COLO829 (cell line): Measurements from ENCODE around the gene ABCG5.

Experiments
- DNase-seq: peaks from one replicate; pipeline ENCODE4 v3.0.0; 2012; ENCODE audit warnings: low spot score

ABCG5 gene

DNA sequence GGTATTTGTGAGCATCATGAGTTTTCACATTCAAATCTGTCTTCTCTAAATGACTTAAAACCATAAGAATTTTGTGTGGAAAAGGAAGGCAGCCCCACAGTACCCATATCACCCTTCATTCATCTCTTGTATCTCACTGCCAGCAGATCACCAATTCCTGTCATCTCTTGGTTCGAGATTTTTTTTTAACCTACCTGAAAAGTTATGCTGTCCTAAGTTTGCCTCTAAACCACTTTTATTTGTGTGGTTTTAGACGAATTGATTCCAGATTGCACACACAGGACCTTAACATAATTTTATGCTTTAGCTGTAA, 32.0 kb downstream of the ABCG5 start:
- DNase-seq = no peak

DNA sequence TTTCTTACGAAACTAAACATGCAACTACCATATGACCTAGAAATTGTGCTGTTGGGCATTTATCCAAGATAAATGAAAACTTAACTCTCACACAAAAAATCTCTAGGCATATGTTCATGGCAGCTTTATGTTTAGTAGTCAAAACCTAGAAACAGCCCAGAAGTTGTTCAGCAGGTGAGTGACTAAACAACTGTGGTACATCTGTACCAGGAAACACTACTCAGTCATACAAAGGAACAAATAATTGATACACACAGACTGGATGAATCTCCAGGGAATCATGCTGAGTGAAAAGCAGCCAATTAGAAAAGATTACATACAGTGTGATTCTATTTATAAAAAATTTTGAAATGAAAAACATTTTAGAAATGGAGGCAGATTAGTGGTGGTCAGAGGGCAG, 35.5 kb downstream of the ABCG5 start:
- DNase-seq = no peak

DNA sequence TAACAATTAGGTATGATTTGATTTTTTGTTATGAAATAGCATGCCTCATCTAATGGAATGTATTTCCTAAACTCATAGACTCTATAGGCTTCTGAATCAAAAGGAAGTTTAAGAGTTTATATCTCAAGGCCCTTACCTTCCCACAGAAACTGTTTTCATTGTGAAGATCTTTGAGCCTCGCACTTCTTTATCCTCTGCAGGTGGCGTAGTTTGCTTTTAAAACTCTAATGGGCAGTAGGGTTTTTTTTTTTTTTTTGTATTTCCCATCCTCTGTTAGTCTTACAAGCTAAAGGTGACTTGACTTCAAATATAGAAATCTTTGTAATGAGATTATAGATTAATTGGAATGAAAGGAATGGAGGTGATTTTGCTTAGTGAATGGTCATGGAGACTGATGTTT, 36.5 kb downstream of the ABCG5 start:
- DNase-seq = no peak

DNA sequence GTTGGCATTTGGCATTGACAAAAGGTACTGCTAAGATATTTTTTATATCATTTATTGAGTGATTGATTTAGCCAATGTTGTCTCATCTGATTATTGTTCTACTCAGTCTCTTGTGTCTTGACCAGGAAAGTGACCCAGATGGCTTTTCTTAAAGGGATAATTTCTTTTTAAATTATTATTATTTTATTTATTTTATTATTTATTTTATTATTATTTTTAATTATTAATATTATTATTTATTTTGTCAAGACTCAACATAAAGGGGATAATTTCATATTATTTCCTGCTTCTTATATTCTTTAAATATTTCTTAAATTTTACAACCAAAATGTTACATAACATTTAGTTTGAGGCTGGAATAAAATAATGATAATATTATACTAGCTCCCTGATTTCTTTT, 37.7 kb downstream of the ABCG5 start:
- DNase-seq = no peak

DNA sequence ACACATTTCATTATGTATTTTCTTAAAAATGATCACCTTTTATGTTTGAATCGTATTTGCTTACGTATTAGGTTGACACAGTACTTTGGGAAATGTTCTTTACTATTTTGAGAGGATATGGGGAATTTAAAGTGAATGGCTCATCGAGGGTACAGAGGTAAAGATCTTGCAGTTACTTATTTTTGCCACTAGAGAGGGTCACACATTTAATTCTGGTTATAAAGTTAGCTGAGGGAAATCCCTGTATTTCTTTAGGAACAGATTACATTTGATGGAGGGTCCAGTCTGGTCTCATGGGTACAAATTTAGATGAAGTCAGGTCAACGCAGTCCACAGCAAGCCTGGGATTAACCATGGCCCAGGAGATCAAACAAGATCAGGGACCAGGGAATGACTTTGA, 40.3 kb downstream of the ABCG5 start:
- DNase-seq = no peak

DNA sequence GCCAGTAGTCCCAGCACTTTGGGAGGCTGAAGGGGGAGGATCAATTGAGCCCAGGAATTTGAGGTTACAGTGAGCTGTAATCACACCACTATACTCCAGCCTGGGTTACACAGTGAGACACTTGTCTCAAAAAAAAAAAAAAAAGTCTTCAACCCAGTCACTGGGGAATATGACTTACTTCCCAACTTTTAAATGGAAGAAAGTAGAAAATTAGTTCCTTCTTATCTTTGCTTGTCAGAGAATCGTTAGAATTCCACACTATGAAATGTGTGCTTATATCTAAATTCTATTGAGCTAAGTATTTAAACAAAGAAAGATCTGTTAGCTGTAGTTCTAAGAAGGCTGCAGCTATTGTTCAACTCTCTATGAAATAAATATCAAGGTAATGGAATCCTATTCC, 42.4 kb downstream of the ABCG5 start:
- DNase-seq = peak; percentile 75

DNA sequence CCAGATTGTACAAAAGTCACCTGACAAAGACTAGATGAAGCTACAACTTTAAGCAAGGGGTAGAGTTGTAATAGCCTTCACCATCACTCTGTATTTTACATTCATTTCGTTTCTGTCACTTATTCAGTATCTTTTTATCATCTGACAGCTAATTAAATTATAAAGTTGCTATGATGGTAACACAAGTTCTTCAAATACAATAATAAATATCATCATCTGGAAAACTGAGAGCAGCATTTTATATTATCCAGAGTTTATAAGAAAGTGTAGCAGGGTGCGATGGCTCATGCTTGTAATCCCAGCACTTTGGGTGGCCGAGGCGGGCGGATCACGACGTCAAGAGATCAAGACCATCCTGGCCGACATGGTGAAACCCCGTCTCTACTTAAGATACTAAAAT, 43.7 kb downstream of the ABCG5 start:
- no peak for DNase-seq

DNA sequence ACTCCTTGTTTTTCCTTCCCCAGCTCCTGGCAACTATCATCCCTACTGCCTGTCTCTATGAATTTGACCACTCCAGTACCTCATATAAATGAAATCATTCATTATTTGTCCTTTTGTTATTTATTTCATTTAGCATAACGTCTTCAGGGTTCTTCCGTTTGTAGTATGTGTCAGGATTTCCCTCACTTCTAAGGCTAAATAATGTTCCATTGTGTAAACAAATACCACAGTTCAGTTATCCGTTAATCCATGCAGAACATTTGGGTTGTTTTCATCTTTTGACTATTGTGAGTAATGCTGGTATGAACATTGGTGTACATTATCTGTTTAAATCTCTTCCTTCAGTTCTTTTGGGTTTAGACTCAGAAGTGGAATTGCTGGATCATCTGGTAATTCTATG, 46.0 kb downstream of the ABCG5 start:
- peak; percentile 73 for DNase-seq

DNA sequence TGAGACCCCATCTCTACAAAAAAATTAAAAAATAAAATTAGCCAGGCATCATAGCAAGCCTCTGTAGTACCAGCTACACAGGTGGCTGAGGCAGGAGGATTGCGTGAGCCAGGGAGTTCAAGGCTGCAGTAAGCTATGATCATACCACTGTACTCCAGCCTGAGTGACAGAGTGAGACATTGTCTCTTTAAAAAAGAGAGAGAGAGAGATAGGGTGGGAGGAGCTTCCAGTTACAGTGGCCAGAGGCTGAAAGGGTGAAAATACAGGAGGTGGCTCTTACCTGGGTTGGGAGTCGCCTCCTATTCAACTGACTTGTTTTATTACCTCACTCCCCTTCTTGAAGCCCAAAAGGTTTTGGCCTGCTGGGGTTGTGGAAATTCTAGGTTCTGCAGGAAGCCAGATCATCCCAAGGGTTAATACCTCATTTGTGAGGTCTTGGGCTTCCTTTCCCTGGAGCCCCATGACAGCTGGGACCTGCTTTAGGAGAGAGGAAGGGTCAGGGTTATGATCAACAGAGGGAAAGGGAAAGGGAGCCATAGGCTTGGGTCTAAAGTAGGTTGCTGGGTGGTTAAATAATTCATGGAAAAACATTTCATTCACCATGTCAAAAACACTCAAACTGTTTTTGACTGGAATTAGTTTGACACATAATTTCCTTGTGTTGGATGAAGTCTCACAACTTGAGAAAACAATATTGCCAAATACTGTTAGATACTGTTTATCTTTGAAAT, 47.4 kb downstream of the ABCG5 start:
- no peak for DNase-seq

DNA sequence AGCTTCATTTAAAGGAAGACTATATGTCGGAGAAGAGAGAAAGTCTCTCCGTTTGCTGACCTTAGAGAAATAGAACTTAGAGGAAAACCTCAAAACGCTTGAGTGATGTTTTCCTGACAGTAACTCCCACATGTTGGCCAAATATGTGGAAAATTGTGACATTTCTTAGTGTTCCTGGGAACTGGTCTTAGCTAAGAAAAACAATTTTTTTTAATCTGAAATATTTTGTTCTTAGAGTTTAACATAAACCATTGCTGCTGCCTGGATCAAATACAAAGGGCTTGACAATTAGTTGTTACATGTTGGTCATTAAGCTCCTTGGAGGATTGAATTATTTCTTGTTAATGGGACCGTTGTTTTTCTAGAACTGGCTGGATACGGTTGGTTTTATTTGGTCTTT, 48.5 kb downstream of the ABCG5 start:
- no peak for DNase-seq

DNA sequence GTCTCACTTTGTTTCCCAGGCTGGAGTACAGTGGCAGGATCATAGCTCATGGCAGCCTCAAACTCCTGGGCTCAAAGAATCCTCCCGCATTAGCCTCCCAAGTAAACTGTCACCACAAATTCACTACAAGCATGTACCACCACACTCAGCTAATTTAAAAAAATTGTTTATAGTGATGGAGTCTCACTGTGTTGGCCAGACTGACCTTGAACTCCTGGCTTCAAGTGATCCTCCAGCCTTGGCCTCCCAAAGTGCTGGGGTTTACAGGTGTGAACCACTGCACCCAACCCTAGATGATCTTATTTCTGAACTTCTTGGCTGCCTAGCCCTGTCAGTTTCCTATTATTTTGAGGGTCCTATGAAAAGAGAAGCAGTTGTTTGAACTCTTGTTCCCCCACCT, 50.0 kb downstream of the ABCG5 start:
- DNase-seq = no peak

DNA sequence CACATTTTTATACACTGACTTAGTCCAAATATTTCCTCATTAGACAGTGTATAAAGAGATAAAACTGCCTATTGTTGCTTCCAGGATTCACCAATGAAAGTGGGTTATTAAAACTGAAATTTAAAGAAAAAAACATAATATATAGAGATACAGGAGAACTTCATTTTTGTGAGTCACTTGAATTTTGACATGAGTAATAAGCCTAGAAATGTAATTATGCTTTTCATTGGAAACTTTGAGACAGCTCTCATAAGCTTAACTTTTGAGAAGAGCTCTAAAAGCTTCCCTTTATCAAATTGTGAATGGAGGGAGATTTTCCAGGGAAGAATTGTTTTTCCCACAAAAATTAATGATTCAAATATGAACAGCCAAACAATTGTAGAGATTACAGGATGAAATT, 50.7 kb downstream of the ABCG5 start:
- DNase-seq = no peak

DNA sequence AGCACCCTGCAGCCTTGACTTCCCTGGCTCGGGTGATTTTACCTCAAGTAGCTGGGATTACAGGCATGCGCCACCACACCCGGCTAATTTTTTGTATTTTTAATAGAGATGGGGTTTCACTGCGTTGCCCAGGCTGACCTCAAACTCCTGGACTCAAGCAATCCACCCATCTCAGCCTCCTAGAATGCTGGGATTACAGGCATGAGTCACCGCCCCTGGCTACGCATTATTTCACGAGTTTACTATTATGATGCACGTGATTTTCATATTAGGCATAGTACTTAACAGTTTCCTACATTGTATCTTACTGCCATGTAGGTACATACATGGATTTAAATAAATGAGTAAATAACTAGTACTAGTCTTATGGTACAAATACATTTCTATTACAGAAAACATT, 60.4 kb downstream of the ABCG5 start:
- DNase-seq = no peak

DNA sequence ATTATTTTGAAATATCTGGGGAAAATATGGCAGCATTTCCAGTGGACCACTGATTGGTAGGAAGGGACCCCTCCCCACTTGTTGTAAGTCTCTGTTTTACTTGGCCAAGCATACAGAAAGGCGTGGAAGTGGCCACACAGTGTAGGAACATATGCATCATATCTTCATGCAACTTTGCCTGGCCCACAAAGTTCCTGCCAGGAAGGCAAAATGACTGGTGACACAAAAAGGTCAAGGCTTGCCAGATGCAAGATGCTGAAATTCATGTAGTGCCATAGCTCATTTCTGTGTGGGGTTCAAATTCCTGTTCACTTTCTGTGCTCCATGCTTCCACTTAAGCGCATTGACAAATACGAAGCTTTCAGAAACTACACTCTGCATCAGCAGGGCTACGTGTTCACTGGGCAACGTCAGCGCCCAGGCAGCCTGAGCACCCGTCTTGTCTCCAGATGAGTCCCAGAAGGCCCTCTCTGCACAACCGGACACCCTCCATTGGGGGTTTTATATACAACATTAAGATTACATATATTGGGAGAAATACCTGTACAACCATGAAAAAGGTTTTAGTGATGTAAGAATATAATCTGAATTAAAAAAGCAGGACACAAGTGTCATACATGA, 61.2 kb downstream of the ABCG5 start:
- no peak for DNase-seq

DNA sequence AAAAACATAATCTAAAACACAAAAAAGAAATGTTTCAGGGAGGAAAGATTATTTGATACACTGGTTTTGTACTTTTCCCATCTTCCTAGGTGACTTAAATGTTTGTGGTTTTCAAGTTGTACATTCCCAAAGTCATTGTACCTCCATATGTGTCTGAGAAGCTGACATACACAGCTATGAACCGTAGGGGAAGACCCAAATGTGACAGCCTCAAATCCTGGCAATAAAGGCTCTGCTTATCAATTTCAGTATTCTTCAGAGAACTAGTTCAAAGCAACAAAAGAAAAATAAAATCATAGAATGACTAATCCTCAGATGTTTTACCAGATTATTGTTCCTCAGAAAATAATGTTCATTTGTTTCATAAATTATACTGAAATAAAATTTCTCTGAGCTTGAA, 62.3 kb downstream of the ABCG5 start:
- no peak for DNase-seq

DNA sequence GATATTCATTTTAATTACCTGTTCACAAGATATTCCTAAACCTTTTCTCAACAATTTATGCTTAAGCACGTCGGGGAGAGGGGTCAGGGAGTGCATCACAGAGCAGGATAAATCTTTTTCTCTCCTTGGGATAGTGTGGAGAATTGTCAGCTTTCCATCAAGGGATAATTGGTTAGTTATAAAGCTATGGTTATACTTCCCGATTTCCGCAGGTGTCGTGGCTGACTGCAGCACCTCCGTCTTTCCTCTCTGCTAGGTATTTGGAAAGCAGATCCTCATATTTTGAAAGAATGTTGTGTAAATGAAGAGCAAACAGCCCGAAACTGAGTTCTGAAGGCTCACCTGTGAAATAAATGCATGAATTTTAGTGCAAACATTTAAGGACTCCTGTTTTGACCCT, 64.0 kb downstream of the ABCG5 start:
- no peak for DNase-seq

DNA sequence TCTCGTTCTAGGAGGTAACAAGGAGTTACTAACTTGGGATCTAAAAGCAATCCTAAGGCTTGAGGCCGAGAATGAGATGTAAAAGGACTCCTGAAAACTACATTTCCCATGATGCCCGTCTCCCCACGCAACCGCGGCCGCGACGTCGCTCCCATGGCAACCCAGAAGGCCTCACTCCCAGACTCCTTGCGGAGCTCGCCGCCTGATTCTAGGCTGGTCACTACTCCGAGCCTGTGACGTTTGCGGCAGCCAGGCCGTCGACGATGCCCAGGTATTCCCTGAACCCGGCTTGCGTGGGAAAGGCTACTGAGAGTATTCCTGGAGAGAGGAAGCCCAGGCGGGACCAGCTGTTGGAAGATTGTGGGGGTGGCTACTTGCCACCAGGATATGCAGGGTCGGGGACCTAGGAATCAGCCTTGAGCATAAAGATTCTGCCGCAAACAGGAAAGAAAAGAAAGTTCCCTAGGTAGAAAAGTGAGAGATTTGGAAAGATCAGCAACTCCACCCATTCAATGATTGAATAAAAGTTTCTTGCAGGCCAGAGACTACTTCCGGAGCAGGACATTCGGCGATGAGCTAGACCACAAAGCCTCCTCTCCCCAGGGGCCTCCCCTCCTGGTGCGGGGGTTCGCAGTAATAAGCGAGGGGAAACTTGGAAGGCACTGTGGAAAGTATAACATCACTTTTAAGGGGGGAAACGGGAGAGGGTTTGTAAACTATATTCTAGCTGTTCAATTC, 64.6 kb downstream of the ABCG5 start, which contains the start of gene DYNC2LI1:
Gene DYNC2LI1 (plus strand): TSS at position 164 of the 738 bp plus-strand sequence. CDS start 100 bp downstream, at position 264.
- DNase-seq = peak; percentile 89

DNA sequence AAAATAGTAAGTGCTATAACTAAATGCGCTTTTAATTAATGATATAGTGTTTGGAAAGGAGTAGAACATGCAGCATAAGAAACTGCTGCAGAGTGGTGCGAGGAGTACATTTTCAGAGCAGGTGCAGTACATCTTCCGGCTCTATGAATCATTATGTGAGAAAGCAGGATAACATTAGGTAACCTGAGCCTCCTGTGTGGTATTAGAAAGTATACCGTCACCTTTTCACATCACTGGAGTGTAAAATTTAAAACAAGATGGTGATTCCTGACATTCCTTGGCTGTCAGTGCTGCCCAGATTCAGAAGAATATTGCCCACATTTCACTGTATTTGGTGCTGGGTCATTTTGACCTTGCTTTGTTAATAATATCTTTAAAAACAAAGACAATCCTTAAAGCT, 72.6 kb downstream of the ABCG5 start:
- DNase-seq = no peak

DNA sequence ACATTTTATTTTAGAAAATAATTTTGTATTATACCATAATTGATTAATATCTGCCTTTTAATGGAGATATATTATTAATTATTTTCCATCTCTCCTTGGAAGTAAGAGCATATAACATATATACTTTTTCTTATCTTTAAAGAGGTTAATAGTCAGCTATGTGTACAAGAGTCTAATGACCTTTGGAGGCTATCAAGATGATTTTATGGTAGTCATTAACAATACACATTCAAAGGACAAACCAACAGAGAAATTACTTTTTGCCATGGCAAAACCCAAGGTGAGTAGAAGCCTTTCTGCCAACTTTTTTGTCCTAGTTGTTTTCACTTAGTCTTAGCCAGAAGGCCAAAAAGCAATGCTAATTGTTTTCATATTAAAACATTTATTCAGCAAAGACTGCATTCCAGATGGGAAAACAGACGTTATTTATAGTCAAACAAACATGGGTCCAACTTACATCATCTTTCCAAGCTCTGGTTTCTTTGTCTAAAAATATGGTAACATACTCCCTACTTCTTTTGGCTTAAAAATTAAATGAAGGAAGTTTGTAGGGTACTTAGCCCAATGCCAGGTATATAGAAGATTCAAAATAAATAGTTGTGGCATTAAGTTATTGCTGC, 74.4 kb downstream of the ABCG5 start:
- no peak for DNase-seq

DNA sequence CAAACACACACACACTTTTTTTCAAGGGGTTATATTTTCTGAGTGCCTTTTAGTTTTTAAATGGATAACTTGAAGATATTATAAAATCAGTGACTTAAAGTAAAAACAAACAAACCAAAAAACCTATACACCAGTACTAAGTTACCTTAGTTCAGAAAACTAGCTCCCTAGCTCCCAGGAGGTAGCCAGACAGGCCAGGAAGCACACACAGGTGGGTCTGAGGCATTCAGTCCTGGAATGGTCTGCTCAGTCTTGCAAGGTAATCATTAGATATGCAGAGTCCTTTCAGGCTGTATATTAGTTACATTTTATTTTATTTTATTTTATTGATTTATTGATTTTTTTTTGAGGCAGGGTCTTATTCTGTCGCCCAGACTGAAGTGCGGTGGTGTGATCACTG, 75.5 kb downstream of the ABCG5 start:
- no peak for DNase-seq
